GM04504 (cell line): Measurements from ENCODE around the gene CMTM2.
"Not testable (repeated sequence)": the region's sequence is repeated elsewhere in the genome, so short reads cannot be mapped to it uniquely, and the experiment has no call there.

Source experiments
- DNase-seq: peaks from one replicate; pipeline ENCODE4 v3.0.0-alpha.2; 2012; ENCODE audit warnings: low read depth

CMTM2 gene

DNA sequence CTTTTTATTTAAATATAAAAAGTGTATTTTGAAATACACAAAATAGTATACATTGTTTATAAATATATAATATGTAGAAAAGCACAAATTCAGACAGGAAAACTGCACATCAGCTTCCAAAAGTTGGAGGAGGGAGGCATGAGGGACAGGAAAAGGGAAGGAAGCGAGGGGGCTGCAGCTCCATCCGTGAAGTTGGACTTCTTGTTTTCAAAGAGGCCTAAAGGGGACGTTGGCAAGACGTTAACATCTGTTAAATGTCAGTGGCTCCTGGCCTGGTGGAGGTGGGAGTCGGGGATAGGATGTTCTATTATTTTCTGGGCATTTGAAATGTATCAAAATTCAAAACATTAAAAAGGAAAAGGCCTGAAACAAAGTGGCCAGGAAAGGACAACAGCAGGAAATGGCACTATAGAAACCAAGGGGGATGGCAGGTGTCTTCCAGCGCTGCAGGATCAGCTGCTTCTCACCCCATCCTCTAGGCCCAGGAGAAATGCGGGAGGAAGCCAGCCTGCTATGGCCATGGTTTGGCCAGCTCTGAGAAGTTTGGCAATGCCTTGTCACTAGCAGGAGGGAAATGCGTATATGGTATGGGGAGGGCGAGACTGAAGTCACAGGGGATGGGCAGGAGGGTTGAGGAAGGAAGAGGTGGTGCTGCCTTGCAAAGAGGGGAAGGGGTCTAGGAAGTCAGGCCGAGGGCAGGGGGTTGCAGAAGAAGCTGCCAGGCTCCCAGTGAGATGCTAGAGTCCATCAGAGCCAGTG lies 6.4 kb downstream of the CMTM2 start:
- no peak for DNase-seq

DNA sequence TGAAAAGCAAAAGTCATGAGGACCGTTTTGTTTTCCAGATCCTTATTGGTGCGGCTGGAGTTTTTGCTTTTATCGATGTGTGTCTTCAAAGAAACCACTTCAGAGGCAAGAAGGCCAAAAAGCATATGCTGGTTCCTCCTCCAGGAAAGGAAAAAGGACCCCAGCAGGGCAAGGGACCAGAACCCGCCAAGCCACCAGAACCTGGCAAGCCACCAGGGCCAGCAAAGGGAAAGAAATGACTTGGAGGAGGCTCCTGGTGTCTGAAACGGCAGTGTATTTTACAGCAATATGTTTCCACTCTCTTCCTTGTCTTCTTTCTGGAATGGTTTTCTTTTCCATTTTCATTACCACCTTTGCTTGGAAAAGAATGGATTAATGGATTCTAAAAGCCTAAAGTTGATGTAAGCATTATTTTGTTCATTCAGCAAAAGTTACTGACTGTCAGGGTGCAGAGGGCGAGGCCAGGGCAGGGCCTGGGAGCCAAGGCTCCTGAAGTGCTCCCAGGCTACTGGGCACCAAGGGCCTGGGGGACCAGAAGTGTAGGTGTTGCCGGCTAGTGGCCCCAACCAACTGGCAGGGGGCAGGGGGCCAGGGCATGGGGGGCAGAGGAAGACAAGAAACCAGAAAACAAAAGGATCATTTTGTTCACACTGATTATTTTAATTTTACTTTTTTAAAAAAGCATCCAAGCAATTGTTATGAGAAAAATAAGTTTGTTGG lies 8.8 kb downstream of the CMTM2 start:
- no peak for DNase-seq

DNA sequence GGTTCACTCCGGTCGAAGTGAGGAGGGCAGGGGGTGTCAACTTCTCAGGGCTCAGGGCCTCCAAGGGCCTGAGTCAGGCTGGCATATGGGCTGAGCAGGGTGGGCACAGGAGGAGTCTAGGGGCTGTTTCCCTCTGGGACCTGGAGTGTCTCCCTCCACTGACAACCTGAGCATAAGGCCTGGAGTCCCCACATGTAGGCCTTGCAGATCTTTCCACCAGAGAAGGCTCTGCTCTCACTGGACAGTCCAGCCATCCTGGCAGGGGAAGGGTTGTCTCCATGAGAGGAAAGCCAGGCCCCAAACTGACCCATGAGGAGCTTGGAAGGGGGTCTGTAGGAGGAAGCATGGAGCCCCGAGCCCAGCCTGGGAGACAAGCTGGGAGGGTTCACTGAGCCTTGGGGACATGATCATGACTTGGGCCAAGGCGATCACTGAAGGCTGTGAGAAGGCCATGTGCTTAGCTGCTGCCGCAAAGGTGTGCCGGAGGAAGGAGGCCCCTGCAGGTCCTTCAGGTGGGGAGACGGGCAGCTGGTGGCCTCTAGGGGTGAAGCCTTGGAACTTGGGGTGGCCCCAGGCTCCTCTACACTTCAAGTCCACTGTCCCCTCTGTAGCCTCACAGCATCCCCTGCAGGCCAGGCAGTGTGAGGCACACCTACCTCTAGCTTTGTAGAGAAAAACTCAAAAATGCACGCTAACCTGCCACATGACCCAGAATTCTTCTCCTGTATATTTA lies 9.9 kb downstream of the CMTM2 start:
- no peak for DNase-seq

DNA sequence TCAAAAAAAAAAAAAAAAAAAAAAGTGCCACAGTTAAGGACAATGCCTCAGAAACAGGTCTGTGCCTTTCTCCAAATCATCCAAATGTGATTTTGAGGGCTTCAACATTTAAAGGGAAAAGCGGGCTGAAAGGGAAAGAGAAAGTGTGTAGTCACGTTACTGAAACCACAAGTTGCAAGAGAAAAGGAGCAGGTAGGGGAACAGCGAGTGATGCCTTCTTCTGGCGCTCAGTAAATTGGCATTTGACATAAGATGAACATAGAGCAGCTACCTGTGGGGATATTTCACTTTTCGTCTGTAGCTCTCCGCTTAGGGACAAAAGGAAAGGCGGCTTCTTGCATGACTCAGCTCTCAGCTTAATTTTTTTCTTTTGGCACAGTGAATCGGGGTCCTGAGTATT lies 11.1 kb downstream of the CMTM2 start:
- DNase-seq, result no peak

DNA sequence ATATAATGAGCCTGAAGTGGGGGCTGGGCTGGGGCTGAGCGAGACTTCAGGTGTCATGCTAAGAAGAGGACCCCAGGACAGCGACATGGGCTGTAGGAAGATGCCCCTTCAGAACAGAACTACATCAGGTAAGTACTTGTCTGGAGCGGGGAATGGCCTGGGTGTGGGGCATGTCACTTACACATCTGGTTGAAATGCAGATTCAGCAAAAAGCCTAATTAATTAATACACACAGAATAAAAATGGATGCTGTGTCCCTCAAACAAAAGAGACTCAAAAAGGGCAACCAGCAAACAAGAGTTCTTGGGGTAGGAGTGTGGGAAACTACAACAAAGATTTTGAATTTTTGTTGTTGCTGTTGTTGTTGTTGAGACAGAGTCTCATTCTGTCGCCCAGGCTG lies 11.8 kb downstream of the CMTM2 start:
- no peak for DNase-seq

DNA sequence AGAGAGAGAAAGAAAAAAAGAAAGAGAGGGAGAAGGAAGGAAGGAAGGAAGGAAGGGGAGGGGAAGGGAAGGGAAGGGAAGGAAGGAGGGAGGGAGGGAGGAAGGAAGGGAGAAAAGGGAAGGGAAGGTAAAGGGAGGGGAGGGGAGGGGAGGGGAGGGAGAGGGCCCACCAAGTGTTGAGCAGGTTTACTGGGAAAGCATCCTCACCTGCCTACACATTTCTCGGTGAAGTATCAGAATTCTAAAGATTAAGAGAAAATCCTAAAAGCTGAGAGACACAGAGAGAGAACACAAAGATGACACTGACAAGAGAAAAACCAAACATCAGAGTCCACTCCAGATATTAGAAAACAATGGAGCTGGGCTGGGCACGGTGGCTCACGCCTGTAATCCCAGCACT lies 13.0 kb downstream of the CMTM2 start:
- no peak for DNase-seq

DNA sequence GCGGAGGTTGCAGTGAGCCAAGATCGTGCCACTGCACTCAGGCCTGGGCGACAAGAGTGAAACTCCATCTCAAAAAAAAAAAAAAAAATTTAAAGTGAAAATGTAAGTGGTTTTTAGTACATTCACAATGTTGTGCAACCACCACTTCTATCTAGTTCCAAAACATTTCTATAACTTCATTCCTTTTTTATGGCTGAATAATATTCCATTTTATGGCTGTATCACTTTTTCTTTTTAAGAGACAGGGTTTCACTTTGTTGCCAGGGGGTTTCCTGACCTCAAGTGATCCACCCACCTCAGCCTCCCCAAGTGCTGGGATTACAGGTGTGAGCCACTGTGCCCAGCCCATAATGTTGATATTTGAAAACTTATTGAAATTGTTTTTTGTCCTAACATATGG lies 13.6 kb downstream of the CMTM2 start:
- DNase-seq, result no peak

DNA sequence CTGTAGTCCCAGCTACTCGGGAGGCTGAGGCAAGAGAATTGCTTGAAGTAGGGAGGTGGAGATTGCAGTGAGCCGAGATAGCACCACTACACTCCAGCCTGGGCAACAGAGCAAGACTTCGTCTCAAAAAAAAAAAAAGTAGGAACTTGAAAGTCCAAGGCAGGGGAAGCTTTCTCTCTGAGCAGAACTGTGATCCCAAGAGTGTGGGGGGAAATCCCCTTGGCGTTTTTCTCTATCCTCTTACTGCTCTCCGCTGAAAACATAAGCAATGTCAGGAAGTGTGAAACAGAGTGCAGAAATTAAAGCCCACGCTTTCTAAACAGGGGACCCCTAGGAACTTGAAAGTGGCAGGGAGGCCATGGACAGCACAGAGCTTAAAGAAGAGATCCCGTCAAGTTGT lies 15.5 kb downstream of the CMTM2 start:
- DNase-seq, result no peak

DNA sequence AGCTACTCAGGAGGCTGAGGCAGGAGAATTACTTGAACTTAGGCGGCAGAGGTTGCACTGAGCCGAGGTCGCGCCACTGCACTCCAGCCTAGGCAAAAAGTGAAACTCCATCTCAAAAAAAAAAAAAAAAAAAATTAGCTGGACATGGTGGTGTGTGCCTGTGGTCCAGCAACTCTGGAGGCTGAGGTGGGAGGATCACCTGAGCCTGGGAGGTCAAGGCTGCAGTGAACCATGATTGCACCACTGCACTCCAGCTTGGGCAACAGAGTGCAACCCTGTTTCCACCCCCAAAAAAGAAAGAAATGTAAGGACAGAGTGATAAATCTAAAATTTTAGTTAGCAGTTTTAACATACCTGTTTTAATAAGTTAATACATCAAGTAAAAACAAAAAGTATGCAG lies 17.3 kb downstream of the CMTM2 start:
- not testable (repeated sequence) for DNase-seq

DNA sequence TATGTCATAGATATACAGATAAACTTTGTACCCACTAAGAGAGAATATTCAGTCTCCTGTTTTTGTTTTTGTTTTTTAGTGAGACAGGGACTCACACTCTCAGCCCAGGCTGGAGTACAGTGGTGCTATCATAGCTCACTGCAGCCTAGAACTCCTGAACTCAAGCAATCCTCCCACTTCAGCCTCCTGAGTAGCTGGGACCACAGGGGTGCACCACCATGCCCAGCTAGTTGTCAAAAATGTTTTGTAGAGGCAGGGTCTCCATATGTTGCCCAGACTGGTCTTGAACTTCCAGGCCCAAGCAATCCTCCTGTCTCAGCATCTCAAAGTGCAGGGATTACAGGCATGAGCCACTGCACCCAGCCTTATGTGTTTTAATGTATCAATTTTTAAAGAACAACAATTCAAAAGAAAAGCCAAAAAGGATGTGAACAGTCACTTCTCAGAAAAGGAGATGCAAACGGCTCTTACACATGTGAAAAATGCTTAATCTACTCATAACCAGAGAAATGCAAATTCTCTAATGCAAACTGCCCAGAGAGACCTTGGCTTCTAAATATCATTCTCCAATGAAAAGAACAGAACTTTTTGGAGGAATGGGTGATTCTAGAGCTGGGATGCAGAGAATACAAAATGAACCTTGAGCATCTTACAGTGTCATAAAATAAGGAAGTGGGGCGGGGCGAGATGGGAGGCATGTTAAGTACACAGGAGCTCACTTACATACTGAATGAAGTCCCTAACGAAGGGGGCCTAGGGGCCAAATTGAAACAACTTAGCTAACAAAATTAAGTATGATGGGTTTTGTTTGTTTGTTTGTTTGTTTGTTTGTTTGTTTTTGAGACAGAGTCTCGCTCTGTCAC lies 18.0 kb downstream of the CMTM2 start:
- no peak for DNase-seq

DNA sequence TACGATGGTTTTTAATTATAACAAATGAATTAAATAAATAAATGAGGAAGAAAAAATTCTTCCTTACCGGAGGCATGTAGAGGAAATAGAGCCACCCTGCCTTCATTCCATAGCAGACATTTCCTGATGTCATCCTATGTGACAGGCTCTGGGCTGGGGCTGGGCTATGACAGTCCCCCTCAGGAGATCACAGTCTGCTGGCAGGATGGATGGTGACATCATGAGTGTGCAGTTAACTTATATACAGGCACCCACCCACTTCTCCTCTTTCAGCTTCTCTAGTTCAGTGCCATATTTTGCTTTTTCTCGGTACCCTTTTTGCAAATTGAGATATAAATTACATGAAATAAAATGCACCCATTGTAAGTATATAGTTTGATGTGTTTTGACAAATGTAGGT lies 18.8 kb downstream of the CMTM2 start:
- no peak for DNase-seq

DNA sequence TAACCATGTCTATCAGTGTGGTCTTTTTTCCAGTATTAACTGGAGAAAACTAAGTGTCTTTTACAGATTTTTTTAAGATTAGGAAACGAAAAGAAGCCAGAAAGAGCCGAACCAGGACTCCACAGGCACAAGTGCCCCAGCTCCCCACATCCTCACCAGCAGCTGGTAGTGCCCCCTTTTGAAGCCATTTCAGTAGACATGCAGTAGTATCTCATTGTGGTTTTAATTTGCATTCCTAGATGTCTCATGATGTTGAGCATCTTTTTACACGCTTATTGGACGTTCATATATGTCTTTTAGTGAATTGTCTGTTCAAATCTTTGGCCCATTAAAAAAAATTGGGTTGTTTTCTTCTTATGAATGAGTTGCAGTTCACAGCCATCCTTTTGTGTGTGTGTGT lies 20.5 kb downstream of the CMTM2 start:
- DNase-seq, result no peak

DNA sequence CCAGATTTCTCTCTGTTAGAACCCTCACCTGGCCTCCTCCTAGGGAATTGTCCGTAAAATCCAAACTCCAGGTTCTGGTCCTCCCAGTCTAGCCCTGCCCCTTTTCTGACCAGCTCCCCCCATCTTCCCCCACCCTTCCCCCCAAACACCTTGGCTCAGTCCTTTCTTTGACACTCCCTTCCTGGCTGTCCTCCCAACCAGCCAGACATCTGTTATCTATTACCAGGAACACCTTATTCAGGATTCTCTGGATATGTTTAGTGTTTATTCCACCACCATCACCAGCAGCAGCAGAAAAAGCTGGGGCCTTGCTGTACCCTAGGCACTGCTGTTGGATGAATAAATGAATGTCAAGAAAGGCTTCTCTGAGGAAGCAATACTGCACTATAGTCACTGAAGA lies 21.2 kb downstream of the CMTM2 start:
- DNase-seq, result no peak

DNA sequence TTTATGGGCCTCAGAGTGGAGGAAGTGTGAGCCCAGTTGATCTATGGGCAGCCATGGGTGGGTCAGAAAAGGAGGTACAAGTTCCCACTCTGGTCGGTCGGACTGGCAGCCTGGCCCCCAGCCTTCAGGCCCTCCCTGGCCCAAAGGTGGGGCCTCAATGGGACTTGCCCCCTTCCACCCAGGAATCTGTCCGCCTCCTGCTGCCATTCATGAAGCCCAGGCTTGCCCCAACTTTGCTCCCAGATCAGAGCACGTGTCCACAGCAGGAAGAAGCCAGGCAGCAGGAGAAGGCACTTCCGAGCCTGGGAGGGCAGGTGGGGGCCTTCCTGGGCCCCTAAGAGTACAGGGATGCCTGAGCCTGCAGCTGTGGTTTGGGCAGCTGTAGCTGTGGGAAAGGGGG lies 22.2 kb downstream of the CMTM2 start:
- DNase-seq, result no peak

DNA sequence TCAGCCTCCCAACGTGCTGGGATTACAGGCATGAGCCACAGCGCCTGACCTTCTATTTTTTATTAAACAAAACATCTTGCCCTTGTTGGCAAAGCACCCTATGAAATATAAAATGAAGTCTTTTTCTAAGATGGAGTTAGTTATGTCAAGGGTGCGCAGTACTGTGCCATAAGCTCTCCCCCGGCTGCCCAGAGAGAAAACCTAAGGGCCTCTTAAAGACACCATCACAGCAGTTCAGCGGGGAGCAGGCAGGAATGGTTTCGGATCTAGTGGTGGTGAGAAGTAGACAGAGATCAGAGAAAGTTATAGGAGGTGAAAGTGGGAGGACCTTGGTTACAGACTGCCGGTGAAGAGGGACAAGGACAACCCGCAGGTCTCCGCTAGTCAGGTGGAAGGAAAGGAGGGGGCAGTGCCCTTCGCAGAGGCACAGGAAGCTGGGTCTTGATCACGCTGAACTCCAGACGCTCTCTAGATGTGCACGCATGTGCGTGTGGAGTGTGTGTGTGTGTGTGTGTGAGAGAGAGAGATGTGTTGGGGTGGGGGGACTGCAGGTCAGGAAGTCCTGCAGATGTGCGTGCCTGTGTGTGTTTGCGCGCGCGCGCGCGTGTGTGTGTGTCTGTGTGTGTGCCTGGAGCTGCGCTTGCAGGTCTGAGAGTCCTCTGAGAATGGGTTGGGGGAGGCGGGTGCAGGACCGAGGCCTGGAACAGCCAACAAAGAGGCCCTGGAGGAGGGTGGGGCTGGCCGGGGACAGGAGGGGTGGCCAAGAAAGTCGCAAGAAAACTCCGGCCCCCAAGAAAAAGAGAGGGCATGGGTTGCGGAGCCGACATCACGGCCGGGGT lies 24.5 kb downstream of the CMTM2 start:
- DNase-seq, result peak; percentile 28

DNA sequence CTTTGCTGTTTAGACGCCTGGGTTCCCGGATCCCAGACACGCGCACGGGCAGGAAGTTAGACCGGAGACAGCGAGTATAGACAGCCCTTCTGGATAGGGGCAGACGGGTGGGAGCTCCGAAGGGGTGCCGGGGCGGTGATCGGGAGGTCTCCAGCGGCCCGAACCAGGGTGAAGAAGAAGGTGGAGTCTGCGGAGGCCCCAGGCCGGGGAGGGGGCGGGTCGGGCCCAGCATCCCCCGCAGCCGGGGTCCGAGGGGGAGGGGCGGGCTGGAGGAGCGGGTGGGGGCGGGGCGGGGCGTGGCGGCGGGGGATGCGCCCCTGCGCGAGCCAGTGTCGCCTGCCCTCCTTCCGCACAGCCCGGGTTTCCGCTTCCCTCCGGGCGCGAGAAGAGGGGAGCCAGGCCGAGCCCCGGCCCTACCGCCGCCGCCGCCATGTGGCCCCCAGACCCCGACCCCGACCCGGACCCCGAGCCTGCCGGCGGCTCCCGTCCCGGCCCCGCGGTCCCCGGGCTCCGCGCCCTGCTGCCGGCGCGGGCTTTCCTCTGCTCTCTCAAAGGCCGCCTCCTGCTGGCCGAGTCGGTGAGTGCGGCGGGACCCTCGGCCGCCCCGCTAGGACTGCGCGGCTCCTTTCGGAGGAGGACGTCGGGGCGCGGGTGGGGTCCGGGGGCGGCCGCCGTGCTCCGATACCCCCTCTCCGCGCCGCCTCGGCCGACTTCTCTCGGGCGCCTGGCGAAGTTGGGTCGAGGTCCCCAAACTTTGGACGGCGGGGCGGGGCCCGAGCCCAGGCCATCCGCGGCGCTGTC lies 25.3 kb downstream of the CMTM2 start, which contains the start of gene CMTM3:
TSS of gene CMTM3 (plus strand) at position 329 of the 801 bp plus-strand sequence. CDS start at position 431, 102 bp downstream.
- no peak for DNase-seq

DNA sequence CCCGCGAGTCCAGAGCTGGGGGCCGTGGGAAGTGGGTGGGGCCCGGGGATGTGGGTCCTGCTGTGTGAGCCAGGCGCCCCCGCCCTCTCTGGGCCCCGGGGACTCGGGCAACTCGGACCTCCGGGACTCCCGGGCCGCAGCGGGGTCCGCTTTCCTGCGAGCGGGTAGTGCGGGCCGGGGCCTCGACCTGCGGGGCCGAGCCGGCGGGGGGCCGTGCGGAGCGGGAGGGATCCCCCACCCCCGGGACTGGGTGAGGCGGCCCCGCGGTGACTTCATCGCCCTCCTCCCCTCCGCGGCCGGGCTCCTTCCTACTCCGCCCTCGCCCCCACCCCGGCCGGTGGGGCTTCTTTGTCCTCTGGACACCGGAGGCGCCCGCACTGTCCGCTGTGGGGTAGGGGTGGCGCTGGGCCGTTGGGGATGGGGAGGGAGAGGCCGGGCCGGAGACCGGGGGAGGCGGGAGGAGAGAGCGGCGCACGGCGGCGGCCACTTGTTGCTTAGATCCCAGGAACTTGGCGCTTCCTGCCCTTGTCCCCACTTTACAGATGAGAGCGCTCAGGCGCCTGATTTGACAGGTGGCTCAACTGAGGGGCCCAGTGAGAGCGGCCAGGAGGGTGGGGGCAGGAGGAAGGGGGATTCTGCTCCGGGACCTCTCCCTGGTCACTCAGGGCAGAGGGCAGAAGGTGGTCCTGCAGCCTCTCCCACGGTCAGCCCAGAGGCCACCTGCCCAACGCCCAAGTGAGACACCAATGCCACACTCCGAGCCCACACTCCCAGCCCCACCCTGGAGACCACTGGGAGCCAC lies 26.1 kb downstream of the CMTM2 start:
- DNase-seq, result no peak

DNA sequence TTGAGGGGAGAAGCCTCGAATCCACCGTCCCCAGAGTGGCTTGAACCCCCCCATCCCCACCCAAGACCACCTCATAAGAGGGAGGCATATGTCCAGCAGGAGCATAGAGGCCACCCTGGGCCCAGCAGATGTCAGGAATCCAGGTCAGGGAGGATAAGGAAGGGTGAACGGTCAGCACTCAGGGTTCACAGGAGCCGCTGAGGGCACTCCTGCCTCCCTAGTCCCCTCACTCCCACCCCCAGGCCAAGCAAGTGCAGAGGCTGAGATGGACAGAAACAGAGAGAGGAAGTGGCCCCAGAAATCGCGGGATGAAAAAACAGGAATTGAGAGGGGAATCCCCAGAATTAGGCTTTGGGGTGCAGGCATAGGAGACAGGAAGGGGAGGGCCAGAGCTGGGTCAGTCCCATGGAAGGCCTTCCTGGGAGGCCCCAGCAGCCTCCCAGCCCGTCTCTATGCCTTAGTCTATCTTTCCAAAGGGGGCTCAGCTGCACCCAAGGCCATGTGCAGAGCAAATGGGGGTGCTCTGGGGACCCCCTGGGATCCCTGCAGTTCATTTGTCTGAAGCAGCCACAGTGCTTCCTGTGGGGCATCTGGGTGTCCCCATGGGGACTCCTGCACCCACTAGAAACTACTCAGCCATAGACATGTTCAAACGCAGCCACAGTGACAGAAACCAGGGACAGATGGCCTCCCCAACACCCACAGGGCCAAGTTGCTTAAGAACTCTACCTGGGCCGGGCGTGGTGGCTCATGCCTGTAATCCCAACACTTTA lies 26.9 kb downstream of the CMTM2 start:
- no peak for DNase-seq
